HG02588 (cell line): ENCODE results near the gene CLDND1.

Source experiments
- ATAC-seq: cut with Tn5 transposase; IDR thresholded peaks from one replicate; pipeline ENCODE4 v1.9.1; 2021; ENCODE audit warnings: mild to moderate bottlenecking, moderate library complexity; ENCODE audit not compliant: unreplicated experiment

The CLDND1 gene

GRCh38 chr3:98552232-98553020 lies 29.7 kb upstream of the CLDND1 start:
- no peak for ATAC-seq

GRCh38 chr3:98551754-98552153 lies 29.1 kb upstream of the CLDND1 start:
- no peak for ATAC-seq

GRCh38 chr3:98551236-98551635 lies 28.5 kb upstream of the CLDND1 start:
- no peak for ATAC-seq

- ATAC-seq, result no peak
These were observed 28.1 kb upstream of the CLDND1 start for GRCh38 chr3:98550833-98551232.

- ATAC-seq, result no peak
These were observed 25.8 kb upstream of the CLDND1 start for GRCh38 chr3:98548544-98548943.

GRCh38 chr3:98545940-98546339 lies 23.2 kb upstream of the CLDND1 start:
- peak; percentile 60 for ATAC-seq

- ATAC-seq, result no peak
These were observed 19.9 kb upstream of the CLDND1 start for GRCh38 chr3:98542623-98543022.

GRCh38 chr3:98541695-98542094 lies 19.0 kb upstream of the CLDND1 start:
- ATAC-seq, result no peak

GRCh38 chr3:98540346-98540745 lies 17.6 kb upstream of the CLDND1 start:
- ATAC-seq, result peak; percentile 54

GRCh38 chr3:98536456-98537017 lies 13.8 kb upstream of the CLDND1 start:
- ATAC-seq, result peak; percentile 73

- no peak for ATAC-seq
These were observed 12.0 kb upstream of the CLDND1 start for GRCh38 chr3:98534734-98535133.

- ATAC-seq, result no peak
These were observed 11.5 kb upstream of the CLDND1 start for GRCh38 chr3:98534168-98534567.

GRCh38 chr3:98532709-98533571 lies 10.2 kb upstream of the CLDND1 start:
- no peak for ATAC-seq

- no peak for ATAC-seq
These were observed 9.6 kb upstream of the CLDND1 start for GRCh38 chr3:98532275-98532637.

- ATAC-seq, result peak; percentile 35
These were observed 9.0 kb upstream of the CLDND1 start, which contains the start of gene GPR15 for GRCh38 chr3:98531622-98532274. TSS of gene GPR15 (plus strand) at chr3:98531978. CDS start at chr3:98532034, 56 bp downstream.

- no peak for ATAC-seq
These were observed 8.0 kb upstream of the CLDND1 start for GRCh38 chr3:98530676-98531075.

- no peak for ATAC-seq
These were observed 7.3 kb upstream of the CLDND1 start for GRCh38 chr3:98529856-98530459.

GRCh38 chr3:98528474-98529346 lies 6.0 kb upstream of the CLDND1 start:
- no peak for ATAC-seq

GRCh38 chr3:98525494-98525893 lies 2.8 kb upstream of the CLDND1 start:
- ATAC-seq, result no peak
